ENCODE results near the gene ZIC1.

GRCh38 chr3:147417551-147418295 lies 8.6 kb downstream of the ZIC1 start:
- TF ChIP-seq GATA2 (IDR thresholded peaks at IDR 0.05; ENCODE audit: low read depth, low read length) (no peak), GATA3 (IDR thresholded peaks at IDR 0.05; ENCODE audit: low read depth, low read length) (no peak)
